GM19468 (cell line): ENCODE data around the gene SEMA6D.

Experiments used
- ATAC-seq: cut with Tn5 transposase; IDR thresholded peaks from one replicate; pipeline ENCODE4 v1.9.1; 2021; ENCODE audit warnings: mild to moderate bottlenecking, moderate library complexity, moderate number of reproducible peaks; ENCODE audit not compliant: unreplicated experiment; ENCODE audit errors: extremely low read depth

SEMA6D gene, protein sequence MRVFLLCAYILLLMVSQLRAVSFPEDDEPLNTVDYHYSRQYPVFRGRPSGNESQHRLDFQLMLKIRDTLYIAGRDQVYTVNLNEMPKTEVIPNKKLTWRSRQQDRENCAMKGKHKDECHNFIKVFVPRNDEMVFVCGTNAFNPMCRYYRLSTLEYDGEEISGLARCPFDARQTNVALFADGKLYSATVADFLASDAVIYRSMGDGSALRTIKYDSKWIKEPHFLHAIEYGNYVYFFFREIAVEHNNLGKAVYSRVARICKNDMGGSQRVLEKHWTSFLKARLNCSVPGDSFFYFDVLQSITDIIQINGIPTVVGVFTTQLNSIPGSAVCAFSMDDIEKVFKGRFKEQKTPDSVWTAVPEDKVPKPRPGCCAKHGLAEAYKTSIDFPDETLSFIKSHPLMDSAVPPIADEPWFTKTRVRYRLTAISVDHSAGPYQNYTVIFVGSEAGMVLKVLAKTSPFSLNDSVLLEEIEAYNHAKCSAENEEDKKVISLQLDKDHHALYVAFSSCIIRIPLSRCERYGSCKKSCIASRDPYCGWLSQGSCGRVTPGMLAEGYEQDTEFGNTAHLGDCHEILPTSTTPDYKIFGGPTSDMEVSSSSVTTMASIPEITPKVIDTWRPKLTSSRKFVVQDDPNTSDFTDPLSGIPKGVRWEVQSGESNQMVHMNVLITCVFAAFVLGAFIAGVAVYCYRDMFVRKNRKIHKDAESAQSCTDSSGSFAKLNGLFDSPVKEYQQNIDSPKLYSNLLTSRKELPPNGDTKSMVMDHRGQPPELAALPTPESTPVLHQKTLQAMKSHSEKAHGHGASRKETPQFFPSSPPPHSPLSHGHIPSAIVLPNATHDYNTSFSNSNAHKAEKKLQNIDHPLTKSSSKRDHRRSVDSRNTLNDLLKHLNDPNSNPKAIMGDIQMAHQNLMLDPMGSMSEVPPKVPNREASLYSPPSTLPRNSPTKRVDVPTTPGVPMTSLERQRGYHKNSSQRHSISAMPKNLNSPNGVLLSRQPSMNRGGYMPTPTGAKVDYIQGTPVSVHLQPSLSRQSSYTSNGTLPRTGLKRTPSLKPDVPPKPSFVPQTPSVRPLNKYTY

DNA sequence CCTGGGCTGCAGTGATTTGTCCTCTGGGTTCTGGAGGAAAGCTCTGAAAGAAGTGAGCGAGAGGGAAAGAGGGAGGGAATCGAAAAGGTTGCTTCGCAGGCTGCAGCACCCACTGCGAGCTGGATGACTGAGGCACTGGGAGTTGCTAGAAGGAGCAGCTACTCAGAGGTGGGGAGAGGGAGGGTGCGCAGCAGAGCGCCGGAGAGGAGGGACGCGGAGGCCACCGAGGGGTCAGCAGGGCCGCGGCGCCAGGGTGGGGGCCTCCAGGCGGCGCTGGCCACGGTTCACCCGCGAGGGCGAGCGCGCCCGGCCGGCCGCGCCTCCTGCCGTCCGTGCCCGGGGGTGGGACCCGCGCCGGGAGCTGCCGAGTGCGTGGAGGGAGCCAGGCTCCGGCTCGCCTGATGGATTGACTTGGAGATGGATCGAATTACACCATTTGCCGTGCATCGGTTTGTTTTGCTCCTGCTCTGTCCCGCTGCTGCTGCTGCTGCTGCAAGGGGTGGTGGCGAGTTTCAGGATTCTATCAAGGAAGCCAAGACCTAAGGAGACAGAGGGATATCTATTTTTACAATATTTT, at the start of gene SEMA6D:
Gene SEMA6D (plus strand): TSS at position 470 of the 577 bp plus-strand sequence. CDS start 42,294 bp downstream, outside the sequence.
- ATAC-seq = no peak

DNA sequence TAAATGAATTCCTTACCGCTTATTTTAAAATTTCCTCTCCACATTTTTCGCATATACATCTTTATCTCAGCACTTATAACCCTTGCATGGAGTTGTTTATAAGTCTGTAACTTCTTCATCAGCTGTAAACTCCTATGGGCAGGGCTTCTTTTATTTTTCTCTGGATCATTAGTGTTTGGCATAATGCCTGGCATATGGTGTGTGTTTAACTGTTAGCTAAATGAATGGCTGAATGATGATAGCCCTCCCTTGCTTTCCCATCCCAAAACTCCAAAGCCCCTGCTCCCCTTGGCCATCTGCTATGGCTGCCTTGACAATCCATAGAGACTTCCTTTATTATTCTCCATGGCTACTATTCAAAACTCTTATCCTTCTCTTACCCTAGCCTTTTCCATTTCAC, 48.1 kb upstream of the SEMA6D start:
- no peak for ATAC-seq

DNA sequence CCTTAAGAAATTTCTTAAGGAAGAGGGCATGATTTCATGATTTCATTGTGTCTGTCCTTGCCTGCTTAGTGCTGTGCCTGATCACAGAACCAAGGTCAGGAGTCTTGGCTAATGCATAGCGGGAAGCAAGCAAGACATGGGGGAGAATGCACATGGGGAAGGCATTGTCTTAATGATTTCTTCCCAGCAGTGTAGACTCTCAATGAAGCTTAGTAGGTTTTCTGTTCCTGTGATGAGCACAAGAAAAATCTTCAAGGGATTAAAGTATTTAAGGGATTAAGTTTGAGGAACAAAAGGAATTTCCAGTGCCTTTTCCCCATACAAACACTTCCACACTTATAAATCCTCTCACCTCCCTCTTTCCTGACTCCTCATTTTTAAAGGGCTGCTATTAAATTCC, 46.9 kb upstream of the SEMA6D start:
- ATAC-seq = no peak

DNA sequence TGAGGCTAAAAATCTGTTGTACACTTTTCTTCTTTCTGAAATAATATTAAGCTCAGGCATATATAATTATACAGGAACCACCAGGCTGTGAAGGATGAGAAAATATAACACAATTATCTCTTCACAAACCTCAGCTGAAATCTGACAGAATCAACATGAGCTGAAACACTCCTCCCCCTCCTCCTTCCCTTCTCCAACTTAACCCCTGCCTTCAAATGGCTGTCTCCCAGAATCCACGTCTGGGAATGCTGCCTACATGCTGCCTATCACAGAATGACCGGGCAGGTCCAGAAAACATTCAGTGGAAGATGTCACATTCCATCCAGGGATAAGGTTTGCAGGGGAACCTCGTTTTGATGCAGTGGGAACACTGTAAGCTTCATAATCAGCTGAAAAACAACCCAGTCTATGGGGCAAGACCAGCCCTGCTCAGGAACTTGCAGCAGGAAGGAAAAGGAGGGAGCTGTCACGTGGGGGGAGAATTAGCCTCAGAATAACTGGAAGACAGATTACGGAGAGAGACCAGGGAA, 44.0 kb upstream of the SEMA6D start:
- no peak for ATAC-seq

DNA sequence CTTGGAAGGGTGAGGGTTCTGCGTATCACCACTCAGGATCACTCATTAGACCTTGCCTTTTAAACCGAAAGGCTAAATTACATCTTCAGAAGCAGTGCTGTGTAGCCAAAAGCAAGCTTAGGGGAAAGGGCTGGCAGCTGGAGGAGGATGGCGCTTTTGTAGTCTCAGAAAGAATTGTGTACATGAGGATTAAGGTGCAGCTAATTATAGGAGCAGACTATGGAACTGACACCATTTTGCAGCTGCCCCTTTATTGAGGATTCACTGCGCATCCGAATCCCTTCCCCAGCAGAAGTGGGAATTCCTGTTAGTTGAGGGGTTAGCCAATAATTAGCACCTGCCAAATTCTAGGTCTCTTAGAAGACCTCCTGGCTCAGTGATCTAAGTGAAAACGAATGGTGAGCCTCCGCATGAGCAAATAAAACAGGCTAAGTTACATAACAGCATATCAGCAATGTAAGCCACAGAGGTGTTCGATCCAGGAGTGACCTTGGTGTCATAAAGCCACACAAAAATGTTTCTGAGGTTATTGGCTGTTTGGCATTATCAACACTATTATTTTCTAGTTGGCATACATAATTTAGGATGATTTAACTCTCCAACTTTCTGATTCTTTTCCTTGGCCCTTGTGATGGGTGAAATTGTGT, 42.6 kb upstream of the SEMA6D start:
- ATAC-seq = no peak

DNA sequence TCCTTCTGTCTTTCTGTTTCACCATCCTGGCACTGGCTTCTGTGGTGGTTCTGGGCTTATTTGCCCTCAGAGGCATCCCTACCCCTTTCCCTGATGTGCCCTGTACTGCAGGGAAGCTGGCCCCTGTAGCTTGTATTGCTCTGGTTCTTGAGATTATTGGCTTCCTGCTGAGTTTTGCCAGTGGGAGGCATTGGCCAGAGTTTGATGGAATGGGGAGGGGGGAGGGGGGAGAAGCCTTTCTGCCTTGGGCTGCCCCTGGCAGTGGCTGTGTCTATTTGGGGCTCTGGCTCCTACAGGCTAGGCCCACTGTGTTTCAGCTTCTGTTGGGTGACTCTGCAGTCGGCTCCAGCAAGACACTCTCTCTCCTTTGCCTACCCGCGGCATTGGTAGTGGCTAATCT, 41.6 kb upstream of the SEMA6D start:
- ATAC-seq = no peak

DNA sequence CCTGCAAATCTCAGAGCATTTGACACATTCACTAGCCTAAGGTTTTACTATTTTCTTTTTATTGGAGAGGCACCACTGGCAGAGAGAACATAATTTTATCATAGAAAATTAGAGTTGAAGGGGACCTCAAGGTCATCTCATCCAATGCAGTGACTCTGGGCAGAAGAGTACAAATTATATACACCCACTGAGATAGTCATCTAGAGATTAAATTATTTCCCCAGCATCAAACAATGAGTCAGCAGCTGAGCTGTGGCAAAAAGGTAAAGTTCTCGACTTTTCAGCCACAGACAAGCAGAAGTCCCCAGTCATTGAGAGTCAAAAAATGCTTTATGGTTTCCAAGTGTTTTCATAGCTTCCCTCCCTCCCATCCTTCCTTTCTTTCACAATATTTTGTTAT, 39.3 kb upstream of the SEMA6D start:
- ATAC-seq = no peak

DNA sequence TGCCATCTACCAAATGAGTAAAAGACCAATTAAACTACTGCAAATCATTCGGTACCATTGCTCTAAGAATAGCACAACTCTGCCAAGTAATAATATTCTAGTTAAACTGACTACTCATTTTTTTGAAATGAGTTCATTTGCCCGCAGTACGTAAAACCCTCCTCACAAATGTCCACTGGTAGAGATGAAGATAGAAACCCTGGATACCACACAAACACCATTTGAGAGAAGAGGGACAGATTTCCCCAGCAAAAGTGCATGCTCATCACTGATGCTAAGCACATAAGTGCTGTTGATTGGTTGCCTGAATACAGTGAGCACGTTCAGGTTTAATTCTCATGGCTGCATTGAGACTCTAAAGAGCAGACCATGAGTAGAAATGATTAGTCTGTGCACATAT, 34.6 kb upstream of the SEMA6D start:
- ATAC-seq = no peak

DNA sequence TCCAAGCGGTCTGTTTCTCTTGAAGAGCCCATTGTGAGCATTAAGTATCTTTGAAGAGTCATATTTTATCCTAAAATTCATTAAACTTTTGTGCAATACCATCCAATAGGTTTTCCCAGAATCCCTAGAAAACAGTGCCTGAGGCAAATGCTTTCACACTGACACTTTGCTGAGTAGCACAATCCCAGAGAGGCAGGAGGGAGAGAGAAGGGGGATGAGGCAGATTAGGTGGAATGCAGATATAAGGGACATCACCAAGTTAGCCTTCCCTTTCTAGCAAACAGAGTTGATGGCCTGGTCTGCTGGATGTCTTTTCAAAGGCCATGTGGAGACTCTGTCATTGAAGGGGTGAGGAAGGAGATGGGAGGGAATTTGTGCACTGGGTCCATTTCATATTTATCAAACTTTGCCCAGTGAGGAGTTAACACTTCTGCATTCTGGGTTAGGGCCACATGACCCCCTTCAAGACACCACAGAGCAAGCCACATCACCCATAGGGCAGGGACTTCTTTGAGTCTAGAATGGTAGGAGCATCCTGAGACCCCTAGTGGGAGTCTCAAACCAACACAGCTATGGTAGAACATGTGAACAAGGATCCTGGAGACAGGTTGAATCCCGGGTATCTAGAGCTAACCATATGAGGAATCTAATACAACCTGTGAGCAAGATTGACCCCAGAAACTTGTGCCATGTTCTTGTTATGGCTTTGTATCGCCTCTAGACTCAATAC, 32.0 kb upstream of the SEMA6D start:
- no peak for ATAC-seq

DNA sequence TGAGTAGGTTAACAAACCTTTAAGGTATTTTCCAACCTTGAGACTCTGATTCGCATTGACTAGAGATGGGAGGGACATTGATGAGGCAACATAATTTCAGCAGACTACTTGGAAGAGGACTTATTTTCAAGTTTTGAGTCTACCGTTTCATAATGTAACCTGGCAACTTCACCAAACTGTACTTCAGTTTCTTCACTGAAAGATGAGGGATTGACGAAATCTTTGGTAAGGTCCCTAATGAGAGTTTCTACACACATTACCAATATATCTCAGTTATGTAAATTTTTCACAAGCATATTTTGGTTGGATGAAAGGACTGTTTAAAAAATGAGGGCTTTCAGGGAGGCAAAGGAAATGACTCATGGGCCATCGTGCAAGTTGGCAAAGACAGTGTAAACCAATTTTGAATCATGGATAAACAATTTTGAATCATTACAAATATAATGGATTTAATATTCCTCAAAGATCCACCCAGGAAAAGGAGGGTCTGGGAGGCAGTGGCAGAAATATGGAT, 28.7 kb upstream of the SEMA6D start:
- ATAC-seq = no peak

DNA sequence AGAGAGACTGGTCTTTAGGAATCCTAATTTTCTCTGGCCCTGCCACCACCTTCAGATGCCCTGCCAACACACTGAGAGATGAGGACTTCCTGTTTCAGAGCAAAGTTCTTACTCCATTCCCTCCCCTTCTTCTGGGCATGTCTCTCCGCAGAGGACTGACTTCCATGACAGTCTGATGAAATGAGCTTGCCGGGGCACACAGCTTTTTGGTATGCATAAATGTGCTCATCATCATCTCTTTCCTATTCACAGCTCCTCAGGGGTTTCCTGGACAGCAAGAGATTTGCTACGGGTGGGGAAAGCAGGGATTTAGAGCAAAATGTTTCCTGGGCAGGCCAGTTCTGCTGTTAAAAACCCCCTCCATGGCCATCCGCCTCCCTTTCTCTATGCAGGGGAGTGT, 27.6 kb upstream of the SEMA6D start:
- no peak for ATAC-seq

DNA sequence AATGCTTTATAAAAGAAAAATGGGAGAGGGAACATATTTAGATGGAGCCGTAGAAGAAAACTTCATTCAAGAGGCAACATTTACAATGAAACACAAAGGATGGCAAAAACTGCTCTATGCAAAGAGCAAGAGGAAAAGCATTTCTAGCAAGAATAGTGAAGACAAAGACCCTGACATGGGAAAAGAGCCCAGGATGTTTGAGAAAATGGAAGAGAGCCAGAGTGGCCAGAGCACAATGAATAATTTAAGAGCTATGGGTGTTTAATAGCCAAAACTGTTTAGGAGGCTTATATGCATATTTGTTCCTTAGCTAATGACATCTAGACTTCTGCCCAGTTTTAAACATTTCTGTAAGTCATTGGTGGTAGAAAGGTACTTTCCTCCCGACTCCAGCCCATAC, 25.4 kb upstream of the SEMA6D start:
- ATAC-seq = no peak

DNA sequence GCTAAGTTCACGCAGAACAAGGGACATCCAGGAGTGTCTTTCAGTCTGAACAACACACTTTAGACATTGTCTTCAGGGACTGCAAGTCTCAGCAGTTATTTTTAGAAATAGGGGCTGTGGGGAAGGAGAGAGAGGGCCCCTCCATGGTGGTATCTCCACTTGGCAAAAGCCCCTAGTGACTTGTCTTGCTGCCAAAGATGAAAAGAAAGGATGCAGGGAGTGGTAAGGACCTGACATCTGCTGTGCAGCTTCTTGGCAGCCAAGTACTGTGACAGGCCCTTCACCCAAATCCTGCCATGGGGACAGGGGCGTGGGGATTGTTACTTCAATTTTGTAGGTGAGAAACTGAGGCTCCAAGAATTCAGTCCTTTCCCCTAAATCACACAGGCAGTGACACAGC, 21.0 kb upstream of the SEMA6D start:
- ATAC-seq = no peak

DNA sequence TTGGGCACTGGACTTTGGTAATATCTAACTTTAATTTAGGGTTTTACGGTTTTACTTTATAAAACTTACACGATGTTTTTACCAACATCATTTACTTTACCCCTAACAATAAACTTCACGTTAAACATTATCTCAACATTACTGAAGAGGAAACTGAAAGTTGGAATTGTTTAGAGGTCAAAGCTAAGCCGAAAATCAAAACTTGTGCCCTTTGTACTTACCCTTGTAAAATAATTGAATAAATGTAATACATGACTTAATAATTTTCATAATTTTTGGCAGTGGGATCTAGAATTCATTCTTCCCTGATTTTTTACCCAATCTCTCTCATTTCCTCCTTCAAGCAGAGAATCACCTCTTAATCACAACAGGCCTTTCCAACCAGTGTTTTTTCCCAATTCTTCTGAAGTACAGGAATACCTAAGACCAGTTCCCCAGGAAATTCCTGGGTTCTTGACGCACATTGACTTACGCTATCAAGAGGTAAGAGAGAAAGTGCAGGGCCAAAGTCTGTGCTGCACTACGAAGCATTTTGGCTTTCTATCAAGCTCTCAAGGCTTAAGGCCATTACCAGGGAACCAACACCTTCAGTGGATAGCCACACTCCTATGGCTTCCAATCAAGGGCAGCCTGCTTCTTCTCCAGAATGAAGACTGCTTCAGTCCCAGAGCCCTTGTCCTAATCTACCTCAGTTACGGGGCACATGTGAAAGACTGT, 11.9 kb upstream of the SEMA6D start:
- ATAC-seq = no peak

DNA sequence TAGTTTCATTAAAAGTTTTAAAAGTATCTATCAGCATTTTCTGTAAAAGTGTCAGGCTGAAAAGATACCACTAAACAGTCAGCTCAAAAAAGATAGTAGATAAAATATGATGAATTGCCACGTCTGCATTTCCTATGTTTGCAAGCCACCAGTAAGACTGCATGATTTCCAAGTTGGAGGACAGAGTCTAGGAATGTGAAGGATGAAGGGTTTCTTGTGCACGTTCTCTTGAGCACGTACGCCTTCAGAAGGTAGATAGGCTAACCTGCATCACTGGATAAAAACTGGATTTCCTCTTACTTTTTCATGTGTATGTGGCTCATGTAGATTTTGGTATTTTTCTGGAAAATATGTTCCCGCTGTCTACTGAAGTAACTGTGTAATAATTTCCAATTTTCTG, 9.9 kb upstream of the SEMA6D start:
- ATAC-seq = no peak

DNA sequence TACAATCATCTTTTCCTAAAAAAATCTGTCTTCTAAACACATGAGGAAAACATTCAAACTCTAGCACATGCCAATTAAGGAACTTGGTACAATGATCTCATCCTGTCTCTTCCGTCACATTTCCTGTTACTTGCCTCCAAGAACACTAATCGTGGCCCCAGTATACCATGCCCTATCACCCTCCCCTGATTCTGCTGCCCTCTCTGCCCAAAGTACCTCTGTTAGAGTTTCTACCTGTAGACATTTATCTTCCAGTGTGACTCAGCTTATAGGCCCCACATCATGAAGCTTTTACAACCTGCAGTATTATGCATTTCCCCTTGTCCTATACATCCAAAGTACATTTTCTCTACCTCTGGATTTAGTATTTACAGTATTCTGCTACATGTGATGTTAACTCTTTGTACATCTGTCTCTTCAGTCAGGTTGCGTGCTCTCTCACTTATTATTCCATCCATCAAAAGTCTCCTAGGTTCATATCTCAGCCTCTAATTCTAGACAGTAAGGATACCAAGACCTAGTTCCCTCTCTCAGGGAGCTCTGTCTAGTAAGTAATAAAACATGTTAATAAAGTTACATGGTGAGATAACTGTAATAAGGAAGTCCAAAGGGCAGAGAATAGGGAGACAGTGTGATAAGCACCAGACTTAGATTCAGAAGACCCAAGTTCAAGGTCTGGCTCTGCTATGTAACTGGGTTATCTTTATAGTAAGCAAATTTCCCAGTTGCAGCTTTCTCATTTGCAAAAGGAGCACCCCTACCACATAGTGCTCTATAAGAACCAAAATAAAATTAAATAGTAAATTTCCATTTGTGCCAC, 8.9 kb upstream of the SEMA6D start:
- ATAC-seq = no peak

DNA sequence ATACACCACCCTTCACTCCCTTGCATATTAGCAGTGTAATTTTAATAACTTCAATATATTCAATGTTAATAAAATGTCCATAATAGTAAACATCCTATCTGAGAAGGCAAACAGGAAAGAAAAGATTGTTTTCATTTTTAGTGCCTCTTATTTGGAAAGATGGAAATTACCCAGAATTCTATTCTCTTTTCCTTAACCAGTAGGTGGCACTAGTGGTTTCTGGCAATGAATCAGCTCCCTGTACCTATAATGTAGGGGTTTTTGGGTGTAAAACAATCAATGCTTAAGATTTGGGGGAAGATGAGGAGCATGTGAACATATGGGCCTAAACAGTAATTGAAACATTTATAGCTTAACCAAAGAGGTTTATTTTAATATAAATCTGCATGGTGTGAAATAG, 5.7 kb upstream of the SEMA6D start:
- ATAC-seq = no peak

DNA sequence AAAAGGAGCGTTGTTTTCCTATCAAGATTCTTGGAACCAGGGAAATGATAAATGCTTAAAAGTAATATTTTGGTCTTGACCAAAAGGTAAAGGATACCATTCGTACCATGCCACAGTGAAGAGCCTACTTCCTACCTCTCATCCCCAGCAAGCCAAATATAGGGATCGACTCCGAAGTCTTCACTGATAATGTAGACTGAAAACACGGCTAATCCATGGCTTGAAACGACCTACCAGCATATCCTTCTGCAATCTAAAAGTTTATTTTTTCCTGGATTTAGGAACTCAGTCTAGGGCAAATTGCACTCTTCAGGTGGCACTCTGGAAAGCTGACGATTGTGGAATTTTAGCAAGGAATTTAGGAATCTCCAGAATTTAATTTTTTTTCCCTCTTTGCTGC, 1.9 kb upstream of the SEMA6D start:
- ATAC-seq = no peak
